GM18526 (cell line): ENCODE results near the gene ERH.

Source experiments
- POLR2A ChIP-seq: IDR thresholded peaks from 3 replicates; pipeline ENCODE4 v1.6.1; 2011; ENCODE audit not compliant: insufficient read length; ENCODE audit errors: extremely low read depth

Gene ERH

GRCh38 chr14:69404883-69405282 is 6.8 kb upstream of the ERH start:
- no peak for TF ChIP-seq POLR2A

- TF ChIP-seq POLR2A = no peak
Measured at GRCh38 chr14:69404478-69404877, 6.4 kb upstream of the ERH start.

GRCh38 chr14:69401841-69402240 is 3.7 kb upstream of the ERH start:
- TF ChIP-seq POLR2A = no peak

GRCh38 chr14:69400154-69400553 is 2.1 kb upstream of the ERH start:
- TF ChIP-seq POLR2A = no peak

- no peak for TF ChIP-seq POLR2A
Measured at GRCh38 chr14:69399750-69400149, 1.7 kb upstream of the ERH start.

GRCh38 chr14:69398818-69399210 is 715 bp upstream of the ERH start:
- TF ChIP-seq POLR2A = no peak

GRCh38 chr14:69395929-69396328 is 2.2 kb downstream of the ERH start:
- TF ChIP-seq POLR2A = no peak

GRCh38 chr14:69392481-69392880 is 5.6 kb downstream of the ERH start:
- no peak for TF ChIP-seq POLR2A

GRCh38 chr14:69387311-69387710 is 10.8 kb downstream of the ERH start:
- no peak for TF ChIP-seq POLR2A

GRCh38 chr14:69378274-69378673 is 19.8 kb downstream of the ERH start:
- no peak for TF ChIP-seq POLR2A

- no peak for TF ChIP-seq POLR2A
Measured at GRCh38 chr14:69376439-69376838, 21.7 kb downstream of the ERH start.

GRCh38 chr14:69375722-69376121 is 22.4 kb downstream of the ERH start:
- TF ChIP-seq POLR2A = no peak

- TF ChIP-seq POLR2A = no peak
Measured at GRCh38 chr14:69375182-69375581, 22.9 kb downstream of the ERH start.

- TF ChIP-seq POLR2A = no peak
Measured at GRCh38 chr14:69374235-69374634, 23.9 kb downstream of the ERH start.

- no peak for TF ChIP-seq POLR2A
Measured at GRCh38 chr14:69373104-69373503, 25.0 kb downstream of the ERH start.

GRCh38 chr14:69372146-69372545 is 26.0 kb downstream of the ERH start:
- no peak for TF ChIP-seq POLR2A

GRCh38 chr14:69370061-69370460 is 28.0 kb downstream of the ERH start:
- TF ChIP-seq POLR2A = no peak

GRCh38 chr14:69368381-69368780 is 29.7 kb downstream of the ERH start:
- TF ChIP-seq POLR2A = no peak

GRCh38 chr14:69366761-69367160 is 31.3 kb downstream of the ERH start:
- no peak for TF ChIP-seq POLR2A

GRCh38 chr14:69366069-69366468 is 32.0 kb downstream of the ERH start:
- no peak for TF ChIP-seq POLR2A
